ENCODE data around the gene LEF1. TPM values are rescaled to one million over a fixed set of nuclear protein-coding genes. Genes with fewer than 3 reads are reported as not detected.
A peak's percentile ranks its signal among the peaks of the same experiment; 100 is the strongest.

The LEF1 gene
- total RNA-seq, 1 donor from 2014 or later, result 2.8 TPM

GRCh38 chr4:108191269-108191914, 22.7 kb upstream of the LEF1 start:
- no peak overlapping the region for H3K4me3 Mint-ChIP-seq (ENCODE audit: unreplicated experiment)
- peaks cover 16% of the 10 kb centered on the region for H3K4me1 Mint-ChIP-seq (ENCODE audit: low read depth)
- no peaks in the 10 kb centered on the region for H3K27me3 Mint-ChIP-seq (ENCODE audit: low read depth)
- no peak overlapping the region for H3K27ac Mint-ChIP-seq (ENCODE audit: unreplicated experiment)
- H3K36me3 Mint-ChIP-seq (ENCODE audit: low read depth), result no peaks in the 10 kb centered on the region
- DNase-seq (ENCODE audit: low spot score), result no peak
- TF ChIP-seq CTCF (IDR thresholded peaks at IDR 0.05), result no peak
- H3K9me3 Mint-ChIP-seq (ENCODE audit: low read depth), result no peaks in the 10 kb centered on the region

- Mint-ChIP-seq H3K27me3 (ENCODE audit: low read depth) (no peaks in the 10 kb centered on the region), H3K4me1 (ENCODE audit: low read depth) (peaks cover 9% of the 10 kb centered on the region), H3K4me3 (ENCODE audit: unreplicated experiment) (no peak overlapping the region)
Measured at GRCh38 chr4:108188770-108189169, 20.0 kb upstream of the LEF1 start.

GRCh38 chr4:108185252-108185651, 16.5 kb upstream of the LEF1 start:
- Mint-ChIP-seq H3K4me1 (ENCODE audit: low read depth) (no peaks in the 10 kb centered on the region), H3K36me3 (ENCODE audit: low read depth) (no peaks in the 10 kb centered on the region), H3K9me3 (ENCODE audit: low read depth) (no peaks in the 10 kb centered on the region), H3K27ac (ENCODE audit: unreplicated experiment) (no peak overlapping the region), H3K4me3 (ENCODE audit: unreplicated experiment) (no peak overlapping the region), H3K27me3 (ENCODE audit: low read depth) (no peaks in the 10 kb centered on the region)
- DNase-seq (ENCODE audit: low spot score), result no peak
- TF ChIP-seq CTCF (IDR thresholded peaks at IDR 0.05), result no peak

More at GRCh38 chr4:108188770-108189169, 20.0 kb upstream of the LEF1 start:
- no peak for DNase-seq (ENCODE audit: low spot score)
- no peaks in the 10 kb centered on the region for H3K9me3 Mint-ChIP-seq (ENCODE audit: low read depth)
- no peak overlapping the region for H3K27ac Mint-ChIP-seq (ENCODE audit: unreplicated experiment)
- H3K36me3 Mint-ChIP-seq (ENCODE audit: low read depth), result no peaks in the 10 kb centered on the region
- no peak for TF ChIP-seq CTCF (IDR thresholded peaks at IDR 0.05)

GRCh38 chr4:108184453-108185049, 15.8 kb upstream of the LEF1 start:
- no peak for DNase-seq (ENCODE audit: low spot score)

GRCh38 chr4:108181704-108182103, 13.0 kb upstream of the LEF1 start:
- Mint-ChIP-seq H3K36me3 (ENCODE audit: low read depth) (no peaks in the 10 kb centered on the region), H3K4me1 (ENCODE audit: low read depth) (no peaks in the 10 kb centered on the region), H3K27ac (ENCODE audit: unreplicated experiment) (no peak overlapping the region), H3K4me3 (ENCODE audit: unreplicated experiment) (no peak overlapping the region), H3K27me3 (ENCODE audit: low read depth) (peaks cover 2% of the 10 kb centered on the region), H3K9me3 (ENCODE audit: low read depth) (no peaks in the 10 kb centered on the region)
- TF ChIP-seq CTCF (IDR thresholded peaks at IDR 0.05), result peak; percentile 29
- DNase-seq (ENCODE audit: low spot score), result no peak

More at GRCh38 chr4:108184453-108185049, 15.8 kb upstream of the LEF1 start:
- H3K9me3 Mint-ChIP-seq (ENCODE audit: low read depth), result no peaks in the 10 kb centered on the region
- H3K27me3 Mint-ChIP-seq (ENCODE audit: low read depth), result peaks cover 2% of the 10 kb centered on the region
- H3K4me1 Mint-ChIP-seq (ENCODE audit: low read depth), result no peaks in the 10 kb centered on the region
- no peak for TF ChIP-seq CTCF (IDR thresholded peaks at IDR 0.05)
- no peaks in the 10 kb centered on the region for H3K36me3 Mint-ChIP-seq (ENCODE audit: low read depth)
- no peak overlapping the region for H3K4me3 Mint-ChIP-seq (ENCODE audit: unreplicated experiment)
- H3K27ac Mint-ChIP-seq (ENCODE audit: unreplicated experiment), result no peak overlapping the region

Data from chondrocyte (in vitro differentiated cells).